ENCODE measurements around the gene FKBP11. TPM values are rescaled to one million over a fixed set of nuclear protein-coding genes. Genes with fewer than 3 reads are reported as not detected.

FKBP11 gene
- total RNA-seq, 1 experiment from 2014 or later: 18.5 TPM

- no peaks in the 10 kb centered on the region for H3K4me1 ChIP-seq (ENCODE audit: control insufficient read depth in 1 of 2, insufficient read depth in 2 of 2, low read length in 2 of 2)
- H3K36me3 ChIP-seq (ENCODE audit: control insufficient read depth in 1 of 2, insufficient read depth in 2 of 2, low read length in 2 of 2): peaks cover 29 to 40% of the 10 kb centered on the region in 2 experiments
- H3K27ac ChIP-seq (ENCODE audit: low read depth, low read length): no peak overlapping the region
- no peaks in the 10 kb centered on the region for H3K9me2 ChIP-seq (ENCODE audit: insufficient read depth)
- H3K9me3 ChIP-seq (ENCODE audit: control insufficient read depth in 1 of 2, insufficient read depth in 1 of 2, low read depth in 1 of 2, low read length in 2 of 2): no peaks in the 10 kb centered on the region
- H3K79me2 ChIP-seq (ENCODE audit: insufficient read depth, low read length): no peaks in the 10 kb centered on the region
- POLR2A ChIA-PET: no interaction called here
- no peak for TF ChIP-seq ZBTB33 (IDR thresholded peaks at IDR 0.05; ENCODE audit: extremely low read depth, insufficient replicate concordance, low read length)
- TF ChIP-seq MAX (IDR thresholded peaks at IDR 0.05): no peak
- no peak for TF ChIP-seq ZNF274 (IDR thresholded peaks at IDR 0.05; ENCODE audit: low read depth, low read length)
- TF ChIP-seq EGR1 (IDR thresholded peaks at IDR 0.05; ENCODE audit: low read depth): no peak
- TF ChIP-seq CEBPB (IDR thresholded peaks at IDR 0.05; ENCODE audit: low read depth): no peak
- TF ChIP-seq ATF3 (IDR thresholded peaks at IDR 0.05): no peak
- TF ChIP-seq JUND (IDR thresholded peaks at IDR 0.05): no peak
- no peak for TF ChIP-seq SRF (IDR thresholded peaks at IDR 0.05; ENCODE audit: low read depth)
- TF ChIP-seq EZH2phosphoT487 (IDR thresholded peaks at IDR 0.05; ENCODE audit: borderline replicate concordance): no peak
- no peak for TF ChIP-seq ELF1 (IDR thresholded peaks at IDR 0.05; ENCODE audit: borderline replicate concordance, low read depth)
- no peak for TF ChIP-seq RAD21 (IDR thresholded peaks at IDR 0.05; ENCODE audit: low read depth)
- no peak for TF ChIP-seq CTCF (IDR thresholded peaks at IDR 0.05 in 2 of 3, conservative IDR thresholded peaks at IDR 0.05 in 1 of 3; ENCODE audit: borderline replicate concordance in 1 of 3, insufficient read depth in 1 of 3, low read depth in 2 of 3, low read length in 2 of 3)
- TF ChIP-seq POLR2A (IDR thresholded peaks at IDR 0.05; ENCODE audit: borderline replicate concordance, extremely low read depth, insufficient read depth, insufficient read length): no peak
- TF ChIP-seq EZH2 (IDR thresholded peaks at IDR 0.05): no peak
- TF ChIP-seq CBX3 (IDR thresholded peaks at IDR 0.05; ENCODE audit: low read depth): no peak
- no peak for TF ChIP-seq ZFX (IDR thresholded peaks at IDR 0.05)
- no peak for TF ChIP-seq TCF7L2 (IDR thresholded peaks at IDR 0.05; ENCODE audit: borderline replicate concordance, extremely low read depth, insufficient read depth, insufficient read length)
- no peak for TF ChIP-seq POLR2AphosphoS5 (IDR thresholded peaks at IDR 0.05; ENCODE audit: low read depth, low read length)
- TF ChIP-seq FOSL1 (IDR thresholded peaks at IDR 0.05; ENCODE audit: low read depth): no peak
- no peak overlapping the region for H3K9ac ChIP-seq (ENCODE audit: low read length)
- CTCF ChIA-PET: no interaction called here
- no peak for ATAC-seq
- intact Hi-C loops (cut with micrococcal nuclease): no loop called here
- peaks cover 8% of the 10 kb centered on the region; the same call in 1 of the 2 replicates for H4K20me1 ChIP-seq (ENCODE audit: insufficient read depth)
- no peak overlapping the region for H3K4me3 ChIP-seq (replicated peaks in 1 of 2; ENCODE audit: low read depth in 1 of 2, low read length in 2 of 2)
- H2AFZ ChIP-seq (ENCODE audit: low read depth, low read length, poor library complexity, severe bottlenecking): no peak overlapping the region
- no peak for DNase-seq (ENCODE audit: low read depth, low spot score)
- RAD21 ChIA-PET (ENCODE audit: low non-redundant PET in 1 of 2, low total read pairs in 2 of 2, uncharacterized antibody in 2 of 2, unreplicated experiment in 2 of 2): no interaction called here
- no peak overlapping the region for H3K4me2 ChIP-seq (ENCODE audit: low read length)
- no TSS peak for BruUV-seq (replicated peaks)
- no peaks in the 10 kb centered on the region for H3K27me3 ChIP-seq (ENCODE audit: insufficient read depth, low read length)
Observed at GRCh38 chr12:48932878-48933277, 7.6 kb upstream of the FKBP11 start.
